ENCODE measurements around the gene CORO2A.
"Not testable (repeated sequence)": the region's sequence is repeated elsewhere in the genome, so short reads cannot be mapped to it uniquely, and the experiment has no call there.

Gene CORO2A

DNA sequence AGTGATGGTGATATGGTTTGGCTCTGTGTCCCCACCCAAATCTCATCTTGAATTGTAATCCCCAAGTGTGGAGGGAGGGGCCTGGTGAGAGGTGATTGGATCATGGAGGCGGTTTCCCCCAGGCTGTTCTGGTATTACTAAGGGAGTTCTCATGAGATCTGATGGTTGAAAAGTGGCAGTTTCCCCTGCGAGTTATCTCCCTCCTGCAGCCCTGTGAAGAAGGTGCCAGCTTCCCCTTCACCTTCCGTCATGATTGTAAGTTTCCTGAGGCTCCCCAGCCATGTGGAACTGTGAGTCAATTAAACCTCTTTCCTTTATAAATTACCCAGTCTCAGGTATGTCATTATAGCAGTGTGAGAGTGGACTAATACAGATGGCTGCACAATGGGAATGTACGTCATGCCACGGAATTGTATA lies 17.9 kb downstream of the CORO2A start:
- in situ Hi-C loops (cut with HindIII; ENCODE audit: low sequenced_read_pairs), result not testable (repeated sequence)

DNA sequence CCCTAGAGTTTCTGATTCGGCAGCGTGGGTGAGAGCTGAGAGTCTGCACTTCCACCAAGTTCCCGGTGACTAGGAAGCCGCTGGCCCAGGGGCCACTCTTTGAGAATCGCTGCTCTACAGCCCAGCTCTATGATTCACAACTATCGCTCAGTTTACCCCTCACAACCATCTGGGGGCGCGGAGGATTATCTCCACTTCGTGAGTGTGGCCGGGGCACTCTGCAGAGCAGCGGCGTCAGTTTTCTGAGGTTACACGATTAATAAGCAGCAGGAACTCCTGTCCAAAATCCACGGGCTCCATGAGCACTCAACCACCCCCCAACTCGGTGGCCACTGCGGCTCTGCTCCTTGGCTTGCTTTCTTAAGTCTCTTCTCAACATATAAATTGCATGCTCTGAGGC lies 19.3 kb downstream of the CORO2A start:
- in situ Hi-C loops (cut with HindIII; ENCODE audit: low sequenced_read_pairs), result no loop called here

DNA sequence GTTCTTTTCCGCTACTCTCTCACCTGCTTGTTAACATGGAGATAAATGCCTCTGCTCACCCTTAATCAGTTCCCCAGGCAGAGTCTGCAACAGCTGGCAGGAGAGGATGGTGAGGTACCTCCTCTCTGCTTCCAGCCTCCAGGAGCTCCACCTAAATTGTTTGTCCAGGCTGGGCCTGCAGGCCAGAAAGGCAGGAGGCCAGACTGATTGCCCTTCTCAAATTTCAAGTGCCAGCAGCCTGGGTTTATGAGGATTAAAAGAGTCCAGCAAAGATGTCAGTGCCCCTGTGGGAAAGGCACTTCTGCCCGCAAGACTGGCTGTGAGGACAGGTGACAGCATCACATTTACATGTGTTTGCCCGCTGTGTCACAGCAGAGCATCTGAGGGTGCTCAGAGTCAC lies 19.8 kb downstream of the CORO2A start:
- in situ Hi-C loops (cut with HindIII; ENCODE audit: low sequenced_read_pairs), result no loop called here

DNA sequence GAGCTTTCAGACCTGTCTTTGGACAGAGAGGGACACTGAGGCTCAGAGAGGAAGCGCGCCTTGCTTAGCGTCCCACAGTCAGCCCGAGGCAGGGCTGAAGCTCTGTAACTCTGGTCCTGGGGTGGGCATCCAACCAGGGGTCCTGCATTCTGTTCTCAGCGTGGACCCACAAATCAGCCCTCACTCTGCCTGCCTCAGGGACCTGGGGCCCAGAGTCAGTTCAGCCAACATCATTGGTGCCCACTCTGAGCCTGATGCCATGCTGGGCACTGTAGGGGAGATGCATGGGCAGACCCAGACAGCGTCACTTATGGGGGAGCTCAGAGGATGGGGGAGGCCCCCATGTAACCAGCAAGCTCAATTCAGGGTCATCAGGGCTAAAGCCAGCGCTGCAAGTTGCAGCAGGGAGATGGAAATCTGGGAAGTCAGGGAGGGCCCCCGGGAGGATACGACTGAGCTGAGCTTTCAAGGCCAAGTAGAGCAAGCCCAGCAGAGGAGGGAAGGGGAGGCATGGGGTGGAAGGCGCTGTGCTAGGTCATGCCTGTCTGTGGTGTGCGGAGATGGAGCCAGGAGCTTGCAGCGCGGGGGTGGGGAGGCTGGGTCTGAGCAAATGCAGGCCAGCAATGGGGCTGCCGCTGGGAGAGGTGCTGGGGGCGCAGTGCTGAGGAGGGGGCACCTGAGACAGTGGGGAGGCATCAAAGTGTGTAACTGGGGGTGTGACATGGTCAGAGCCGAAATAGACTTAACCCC lies 21.1 kb downstream of the CORO2A start:
- in situ Hi-C loops (cut with HindIII; ENCODE audit: low sequenced_read_pairs), result no loop called here

DNA sequence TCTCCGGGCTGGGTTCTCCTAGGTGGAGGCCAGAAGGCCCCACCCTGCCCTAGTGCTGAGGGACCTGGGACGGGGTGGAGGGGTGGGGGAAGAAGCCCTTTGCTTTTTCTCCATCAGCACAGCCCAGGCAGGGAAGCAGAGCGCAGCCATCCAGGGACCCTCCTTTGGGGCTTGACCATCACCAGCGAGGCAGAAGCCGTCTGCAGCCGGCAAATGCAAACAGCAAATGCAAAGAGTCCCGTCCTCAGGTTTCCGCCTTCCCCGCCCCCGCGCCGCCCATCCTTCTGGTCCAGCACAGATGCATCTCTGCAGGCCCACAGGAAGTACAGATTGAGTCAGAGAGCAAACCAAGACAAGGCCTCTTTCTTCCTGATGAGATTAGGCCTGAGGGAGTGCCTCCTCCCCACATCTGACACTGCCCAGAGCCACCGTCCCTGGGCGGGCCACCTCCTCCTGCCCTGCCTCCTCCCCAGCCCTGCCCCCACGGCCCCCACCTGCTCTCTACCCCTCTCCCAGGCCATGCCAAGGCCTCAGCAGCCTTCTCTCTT lies 23.4 kb downstream of the CORO2A start:
- in situ Hi-C loops (cut with HindIII; ENCODE audit: low sequenced_read_pairs), result no loop called here

DNA sequence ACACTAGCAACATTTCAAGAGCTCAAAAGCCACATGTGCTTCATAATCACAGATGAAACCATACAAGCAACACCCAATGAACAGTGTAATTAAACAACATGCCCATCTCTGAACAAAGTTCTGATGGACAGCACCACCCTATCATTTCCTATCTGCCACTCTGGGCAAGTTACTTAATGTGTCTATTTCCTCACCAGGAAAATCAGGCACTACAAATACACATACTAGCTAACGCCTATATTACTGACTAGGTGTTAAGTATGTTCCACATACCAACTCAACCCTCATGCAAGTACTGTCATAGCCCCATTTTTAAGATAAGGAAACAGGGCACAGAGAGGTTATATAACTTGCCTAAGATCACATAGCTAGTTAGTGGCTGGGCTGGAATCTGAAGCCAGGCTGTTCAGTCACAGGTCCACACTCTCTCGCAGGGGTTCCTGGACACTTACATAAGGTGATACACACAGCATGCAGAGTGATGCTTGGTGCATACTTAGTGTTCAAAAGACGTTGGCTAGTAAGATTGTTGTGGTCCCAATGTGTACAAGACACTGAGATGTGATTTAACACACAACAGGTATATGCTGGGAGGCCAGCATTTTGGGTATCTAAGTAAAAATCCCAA lies 24.2 kb downstream of the CORO2A start:
- in situ Hi-C loops (cut with HindIII; ENCODE audit: low sequenced_read_pairs), result no loop called here

DNA sequence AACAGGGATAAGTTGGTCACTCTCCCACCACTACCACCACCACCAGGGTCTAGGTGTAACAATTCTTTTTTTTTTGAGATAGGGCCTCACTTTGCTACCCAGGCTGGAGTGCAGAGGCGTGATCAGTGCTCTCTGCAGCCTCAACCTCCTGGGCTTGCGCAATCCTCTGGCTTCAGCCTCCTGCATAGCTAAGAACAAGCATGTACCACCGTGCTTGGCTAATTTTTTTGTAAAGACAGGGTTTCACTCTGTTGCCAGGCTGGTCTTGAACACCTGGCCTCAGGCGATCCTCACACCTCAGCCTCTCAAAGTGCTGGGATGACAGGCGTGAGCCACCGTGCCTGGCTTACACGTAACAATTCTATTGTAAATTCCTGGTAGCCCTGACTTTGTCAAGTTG lies 27.5 kb downstream of the CORO2A start:
- in situ Hi-C loops (cut with HindIII; ENCODE audit: low sequenced_read_pairs), result no loop called here

DNA sequence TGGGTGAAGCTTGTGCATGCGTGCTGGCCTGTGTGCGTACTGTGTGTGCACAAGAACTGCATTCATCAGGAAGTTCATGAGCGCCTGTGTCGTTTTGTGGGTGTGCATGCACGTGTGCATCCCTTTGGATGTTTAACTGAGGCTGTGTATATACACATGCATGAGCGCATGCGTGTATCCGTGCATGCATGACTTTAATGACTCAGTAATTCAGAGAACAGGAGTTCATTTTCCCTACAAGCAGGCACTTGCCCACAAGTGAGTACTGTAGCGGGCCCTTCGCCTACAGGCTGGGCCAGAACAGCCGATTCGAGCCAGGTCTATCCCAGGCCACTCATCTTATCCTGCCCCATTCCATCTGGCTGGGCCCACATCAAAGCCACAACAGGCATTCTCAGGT lies 29.8 kb downstream of the CORO2A start:
- in situ Hi-C loops (cut with HindIII; ENCODE audit: low sequenced_read_pairs), result no loop called here

DNA sequence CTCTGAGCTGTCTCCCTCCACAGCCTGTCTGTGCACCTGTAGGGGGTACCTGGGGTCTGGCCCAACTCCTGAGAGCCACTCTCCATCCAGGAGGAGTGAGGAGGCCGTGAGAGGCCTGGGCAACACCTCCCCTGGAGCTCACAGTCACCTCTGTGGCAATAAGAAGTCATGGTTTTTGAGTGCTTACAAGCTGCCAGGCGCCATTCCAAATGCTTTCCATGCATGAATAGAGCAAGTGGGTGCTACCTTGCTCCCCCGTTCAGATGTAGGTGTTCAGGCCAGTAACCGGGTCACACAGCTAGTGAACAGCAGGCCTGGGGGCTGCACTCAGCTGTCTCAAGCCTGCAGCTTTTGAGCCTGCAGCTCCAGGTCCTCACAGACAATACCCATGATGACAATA lies 30.6 kb downstream of the CORO2A start:
- in situ Hi-C loops (cut with HindIII; ENCODE audit: low sequenced_read_pairs), result no loop called here

DNA sequence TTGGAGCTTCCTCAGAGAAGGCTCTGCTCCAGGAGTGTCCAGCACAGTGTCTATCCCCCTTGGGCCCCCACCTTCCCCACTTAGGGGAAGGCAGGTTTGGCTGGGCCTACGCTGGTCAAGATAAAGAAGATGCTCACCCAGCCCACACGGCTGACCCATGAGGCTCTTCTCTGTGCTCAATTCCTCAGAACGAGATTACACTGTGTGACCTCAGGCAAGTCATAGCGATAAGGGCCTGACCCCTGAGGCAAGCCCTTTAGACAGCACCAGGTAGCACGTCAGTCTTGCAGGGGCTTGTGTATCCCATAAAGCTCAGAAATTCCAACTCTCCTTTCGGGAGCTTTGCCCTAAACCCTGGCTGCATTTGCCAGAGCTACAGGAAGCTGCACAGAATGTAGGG lies 32.6 kb downstream of the CORO2A start:
- in situ Hi-C loops (cut with HindIII; ENCODE audit: low sequenced_read_pairs), result no loop called here

DNA sequence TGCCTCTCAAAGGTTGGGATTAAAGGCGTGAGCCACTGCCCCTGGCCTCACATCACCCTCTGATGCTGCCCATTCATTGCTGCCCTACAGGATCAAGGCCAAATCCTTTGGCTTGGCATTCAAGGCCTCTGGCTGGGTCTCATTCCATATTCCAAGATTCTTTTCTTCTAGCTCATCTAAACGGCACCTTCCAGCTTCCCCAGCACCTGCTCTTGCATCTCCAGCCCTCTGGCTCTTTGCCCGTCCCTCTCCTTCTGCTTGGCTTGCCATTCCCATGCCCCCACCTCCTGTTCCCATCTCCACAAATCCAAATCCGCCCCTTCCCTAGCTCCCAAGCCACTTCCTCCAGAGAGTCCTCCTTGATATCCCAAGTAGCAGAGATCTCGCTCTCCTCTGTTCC lies 33.1 kb downstream of the CORO2A start:
- in situ Hi-C loops (cut with HindIII; ENCODE audit: low sequenced_read_pairs), result no loop called here

DNA sequence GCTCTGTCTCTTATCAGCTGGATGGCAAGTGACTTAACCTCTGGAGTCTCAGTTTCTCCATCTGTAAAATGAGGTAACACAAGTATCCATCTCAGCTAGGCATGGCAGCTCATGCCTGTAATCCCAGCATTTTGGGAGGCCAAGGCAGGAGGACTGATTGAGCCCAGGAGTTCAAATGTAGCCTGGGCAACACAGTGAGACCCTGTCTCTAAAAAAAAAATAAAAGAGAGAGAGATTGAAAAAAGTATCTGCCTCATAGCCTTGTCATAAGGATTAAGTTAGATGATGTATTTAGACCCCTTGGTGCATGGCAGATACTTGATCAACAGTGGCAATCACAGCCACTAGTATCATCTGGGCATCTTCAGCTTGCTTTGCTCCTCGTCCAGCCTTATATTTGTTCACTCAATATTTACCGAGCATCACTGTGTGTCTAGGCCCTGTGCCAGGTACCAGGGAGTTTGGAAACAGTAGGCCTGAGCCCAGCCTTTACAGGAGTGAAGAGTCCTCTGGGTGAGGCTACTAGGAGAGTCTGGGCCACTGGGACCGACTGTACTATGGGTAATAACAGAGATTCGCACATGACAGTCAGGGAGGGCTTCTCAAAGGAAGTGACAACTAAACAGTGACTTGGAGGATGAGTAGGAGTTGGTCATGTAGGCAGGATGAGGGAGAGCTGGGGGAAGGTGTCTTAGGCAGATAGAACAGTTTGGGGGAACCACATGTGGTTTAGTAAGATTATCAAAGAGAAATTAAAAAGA lies 34.2 kb downstream of the CORO2A start:
- in situ Hi-C loops (cut with HindIII; ENCODE audit: low sequenced_read_pairs), result no loop called here

DNA sequence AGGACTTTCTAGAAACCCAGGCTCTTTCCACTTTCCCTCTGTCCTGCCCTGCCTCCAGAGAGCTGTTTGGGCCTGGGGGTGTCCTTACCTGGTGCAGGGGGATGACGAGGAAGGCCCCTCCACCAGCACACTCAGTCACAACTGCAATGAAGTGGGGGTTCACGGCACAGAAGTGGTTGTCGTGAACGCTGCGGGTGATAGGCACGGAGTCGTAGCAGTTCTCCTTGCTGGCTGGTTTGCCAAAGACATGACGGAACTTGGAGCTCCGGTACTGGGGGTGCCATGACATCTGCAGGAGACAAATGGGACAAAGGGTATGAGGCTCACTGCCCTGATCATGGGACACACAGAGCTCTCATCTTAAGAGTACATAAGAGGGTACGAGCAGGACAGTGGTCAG lies 35.1 kb downstream of the CORO2A start:
- in situ Hi-C loops (cut with HindIII; ENCODE audit: low sequenced_read_pairs), result no loop called here

DNA sequence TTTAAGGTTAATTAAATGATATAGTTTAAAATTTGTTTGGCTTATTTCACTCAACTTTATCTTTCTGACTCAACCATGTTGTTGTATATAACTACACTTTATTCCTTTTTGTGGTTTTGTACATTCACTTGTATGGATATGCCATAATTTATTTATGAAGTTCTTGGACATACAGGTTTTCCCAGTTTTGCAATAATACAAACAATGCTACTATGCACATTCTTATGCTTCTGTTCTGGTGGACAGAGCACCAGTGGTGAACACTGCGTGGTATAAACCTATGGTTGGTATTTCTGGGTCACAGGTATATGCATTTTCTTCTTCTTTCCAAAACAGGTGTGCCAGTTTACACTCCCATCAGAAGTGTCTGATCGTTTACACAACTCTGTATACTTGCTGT lies 37.8 kb downstream of the CORO2A start:
- in situ Hi-C loops (cut with HindIII; ENCODE audit: low sequenced_read_pairs), result no loop called here

DNA sequence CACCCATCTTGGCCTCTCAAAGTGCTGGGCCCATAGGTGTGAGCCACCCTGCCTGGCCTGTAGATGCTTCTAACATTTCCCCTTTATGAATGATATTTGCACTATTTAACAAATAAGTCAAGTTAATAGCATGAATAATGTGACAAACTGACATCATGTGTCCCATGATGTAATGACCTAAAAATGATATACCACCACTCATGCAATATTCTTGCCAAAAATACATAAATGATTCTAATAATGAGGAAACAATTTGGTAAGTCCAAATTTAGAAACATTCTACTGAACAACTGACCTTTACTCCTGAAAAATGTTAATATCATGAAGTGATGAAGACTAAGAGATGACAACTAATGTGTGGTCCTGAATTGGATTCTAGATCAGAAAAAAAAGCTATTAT lies 39.9 kb downstream of the CORO2A start:
- in situ Hi-C loops (cut with HindIII; ENCODE audit: low sequenced_read_pairs), result no loop called here

DNA sequence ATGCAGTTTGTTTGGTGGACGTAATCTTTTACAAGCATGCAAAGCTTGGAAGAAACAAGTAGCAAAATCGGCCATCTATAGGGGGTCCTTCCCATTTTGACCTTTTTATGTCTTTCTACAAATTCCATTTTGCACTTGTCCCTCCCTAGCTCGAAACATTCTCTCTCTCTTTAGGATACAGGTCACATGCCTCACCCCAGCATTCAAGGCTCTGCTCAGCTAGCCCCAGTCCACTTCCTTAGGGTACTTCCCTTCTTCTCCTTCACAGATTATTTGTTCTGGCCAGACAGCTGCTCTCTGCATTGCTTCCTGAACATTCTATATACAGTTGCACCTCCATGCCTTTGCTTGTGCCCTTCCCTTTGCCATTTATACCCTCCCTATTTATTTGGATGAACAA lies 41.7 kb downstream of the CORO2A start:
- in situ Hi-C loops (cut with HindIII; ENCODE audit: low sequenced_read_pairs), result no loop called here

DNA sequence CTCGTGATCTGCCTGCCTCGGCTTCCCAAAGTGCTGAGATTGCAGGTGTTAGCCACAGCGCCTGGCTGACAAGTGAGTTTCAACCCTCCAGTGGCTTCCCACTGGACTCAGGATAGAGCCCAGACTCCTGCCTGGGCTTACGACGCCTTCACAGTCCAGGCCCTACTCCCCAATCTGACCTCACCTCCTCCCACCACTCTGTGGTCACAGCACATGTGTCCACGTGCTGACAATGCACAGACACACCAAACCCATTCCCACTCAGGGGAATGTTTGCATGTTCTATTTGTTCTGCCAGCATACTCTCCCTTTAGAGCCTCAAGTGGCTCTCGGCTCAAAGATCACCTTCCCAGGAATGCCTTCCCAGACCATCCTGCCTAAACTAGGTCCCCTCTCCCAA lies 42.3 kb downstream of the CORO2A start:
- in situ Hi-C loops (cut with HindIII; ENCODE audit: low sequenced_read_pairs), result no loop called here

DNA sequence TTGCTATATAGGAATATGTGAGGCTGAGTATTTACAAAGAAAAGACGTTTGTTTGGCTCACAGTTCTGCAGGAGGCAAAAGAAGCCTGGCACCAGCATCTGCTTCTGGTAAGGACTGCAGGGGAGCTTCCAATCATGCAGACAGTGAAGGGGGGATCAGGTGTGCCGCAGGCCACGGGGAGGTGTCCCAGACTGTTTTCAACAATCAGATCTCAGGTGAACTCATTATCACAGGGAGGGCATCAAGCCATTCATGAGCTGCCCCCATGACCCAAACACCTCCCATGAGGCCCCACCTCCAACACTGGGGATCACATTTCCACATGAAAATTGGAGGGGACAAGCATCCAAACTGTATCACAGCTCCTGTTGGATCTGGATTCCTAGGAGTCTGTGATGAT lies 43.0 kb downstream of the CORO2A start:
- in situ Hi-C loops (cut with HindIII; ENCODE audit: low sequenced_read_pairs), result no loop called here

DNA sequence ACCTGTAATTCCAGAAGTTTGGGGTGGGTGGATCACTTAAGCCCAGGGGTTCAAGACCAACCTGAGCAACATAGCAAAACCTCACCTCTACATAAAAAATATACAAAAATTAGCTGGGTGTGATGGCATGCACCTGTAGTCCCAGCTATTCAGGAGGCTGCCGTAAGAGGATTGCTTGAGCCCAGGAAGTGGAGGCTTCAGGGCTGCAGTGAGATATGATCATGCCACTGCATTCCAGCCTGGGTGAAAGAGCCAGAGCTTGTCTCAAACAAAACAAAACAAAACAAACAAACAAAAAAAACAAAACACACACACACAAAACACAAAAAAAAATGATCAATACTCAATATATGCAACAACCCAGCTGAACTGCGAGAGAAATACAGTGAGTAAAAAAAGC lies 44.0 kb downstream of the CORO2A start:
- in situ Hi-C loops (cut with HindIII; ENCODE audit: low sequenced_read_pairs), result no loop called here

DNA sequence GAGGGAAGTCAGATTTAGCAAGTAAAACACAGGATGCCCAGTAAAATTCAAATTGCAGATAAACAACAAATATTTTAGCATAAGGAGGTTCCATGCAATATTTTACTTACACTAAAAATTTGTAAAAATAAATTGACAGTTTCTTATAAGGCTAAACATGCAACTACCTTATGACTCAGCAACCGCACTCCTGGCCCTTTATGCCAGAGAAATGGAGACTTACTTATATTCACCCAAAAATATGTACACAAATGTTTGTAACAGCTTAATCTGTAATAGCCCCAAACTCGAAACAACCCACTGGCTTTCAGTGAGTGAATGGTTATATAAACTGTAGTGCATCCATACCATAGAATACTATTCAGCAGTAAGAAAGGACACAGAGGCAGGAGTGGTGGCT lies 44.9 kb downstream of the CORO2A start:
- in situ Hi-C loops (cut with HindIII; ENCODE audit: low sequenced_read_pairs), result no loop called here

DNA sequence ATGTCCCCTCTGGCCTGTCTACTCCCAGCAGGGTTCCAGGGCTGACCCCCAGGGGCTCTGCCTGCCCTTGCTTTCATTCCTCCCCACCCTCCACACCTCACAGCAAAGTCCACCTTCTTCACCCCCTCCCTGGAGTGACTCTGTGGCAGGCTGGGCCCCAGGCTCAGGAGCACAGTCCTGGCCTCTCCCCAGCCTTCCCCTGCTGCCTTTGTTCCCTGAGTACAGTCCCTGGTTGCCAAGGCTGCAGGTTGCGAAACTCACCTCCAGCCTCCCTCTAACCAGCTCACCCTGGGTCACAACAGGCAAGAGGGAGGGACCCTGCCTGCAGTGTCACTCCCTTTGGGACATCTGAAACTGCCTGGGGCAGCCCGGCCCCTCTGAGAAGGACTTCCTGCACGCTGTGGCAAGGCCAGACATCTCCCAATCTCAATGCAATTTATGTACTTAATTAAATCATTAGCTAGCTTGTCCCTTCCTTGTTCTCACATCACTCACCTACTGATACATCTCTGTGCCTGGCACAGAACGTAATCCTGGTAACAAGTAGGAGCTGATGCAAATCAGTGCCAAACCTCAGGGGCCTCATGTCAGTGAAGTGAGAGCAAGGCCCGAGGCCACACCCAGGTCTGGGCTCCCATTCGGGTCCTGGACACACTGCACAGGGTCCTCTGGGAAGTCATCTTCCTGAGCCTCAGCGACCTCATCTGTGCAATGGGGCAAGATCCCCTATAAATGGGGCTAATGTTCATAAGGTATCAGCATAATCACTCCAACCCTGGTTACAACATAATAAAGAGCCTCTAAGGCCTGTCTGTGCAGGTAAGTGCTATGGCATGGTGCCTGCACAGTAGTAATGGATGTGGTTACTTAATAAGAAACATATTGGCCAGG lies 46.1 kb downstream of the CORO2A start:
- in situ Hi-C loops (cut with HindIII; ENCODE audit: low sequenced_read_pairs), result no loop called here

Measured in DLD1 (cell line).